PC-9 (cell line): Measurements from ENCODE around the gene FILIP1. TPM values are rescaled to one million over a fixed set of nuclear protein-coding genes. Genes with fewer than 3 reads are reported as not detected.

Experiments used
- BruUV-seq: library from RNA; stranded (reverse); fragments of 400-500 nt; replicated peaks from 2 replicates; lab custom pipeline; 2021; lab: Mats Ljungman, UMichigan
- CTCF ChIA-PET: fragments of 300-600 bp; sonication (Branson Sonifier 250); formaldehyde crosslinking; loops from one replicate; lab custom pipeline; 2022; ENCODE audit warnings: antibody characterized with exemption; lab: Charles Lee
- POLR2A ChIA-PET: fragments of 300-600 bp; sonication (Branson Sonifier 250); formaldehyde crosslinking; loops from one replicate; lab custom pipeline; 2022; ENCODE audit warnings: antibody characterized with exemption; ENCODE audit not compliant: unreplicated experiment; lab: Charles Lee
- DNase-seq, 2 experiments: peaks; one replicate each; pipeline versions ENCODE4 v3.0.0 to v3.0.0-alpha.2; 2015 to 2022; ENCODE audit warnings: mixed read lengths in 1 of 2
- H2AFZ ChIP-seq: fragments of 200-600 bp; sonication (generic); 2 replicates; pipeline ENCODE4 v1.8.1; 2017; ENCODE audit warnings: antibody characterized with exemption
- H3F3A ChIP-seq: fragments of 200-600 bp; sonication (generic); 2 replicates; pipeline ENCODE4 v1.8.1; 2017; ENCODE audit warnings: antibody characterized with exemption, mild to moderate bottlenecking, low read depth; ENCODE audit not compliant: insufficient read depth
- H3K27ac ChIP-seq: fragments of 200-600 bp; sonication (generic); 2 replicates; pipeline ENCODE4 v1.6.1; 2016; ENCODE audit warnings: mixed run types
- H3K27me3 ChIP-seq: fragments of 200-600 bp; sonication (generic); 2 replicates; pipeline ENCODE4 v1.6.1; 2016; ENCODE audit warnings: low read depth, mixed run types; ENCODE audit not compliant: insufficient read depth
- H3K36me3 ChIP-seq: fragments of 200-600 bp; sonication (generic); 2 replicates; pipeline ENCODE4 v1.6.1; 2016; ENCODE audit warnings: low read depth, mixed run types
- H3K4me1 ChIP-seq: fragments of 200-600 bp; sonication (generic); replicated peaks from 2 replicates; pipeline ENCODE4 v1.6.1; 2016; ENCODE audit warnings: mixed run types; ENCODE audit not compliant: insufficient read depth
- H3K4me2 ChIP-seq: fragments of 200-600 bp; sonication (generic); 2 replicates; pipeline ENCODE4 v1.6.1; 2017; ENCODE audit warnings: mixed run types
- H3K4me3 ChIP-seq: fragments of 200-600 bp; sonication (generic); 2 replicates; pipeline ENCODE4 v1.6.1; 2016; ENCODE audit warnings: mixed run types
- H3K79me2 ChIP-seq: fragments of 200-600 bp; sonication (generic); 2 replicates; pipeline ENCODE4 v1.6.1; 2017; ENCODE audit warnings: low read depth, mixed run types
- H3K9me2 ChIP-seq: fragments of 200-600 bp; sonication (generic); 2 replicates; pipeline ENCODE4 v1.8.1; 2017; ENCODE audit warnings: mild to moderate bottlenecking; ENCODE audit not compliant: insufficient read depth
- H3K9me3 ChIP-seq: fragments of 200-600 bp; sonication (generic); 2 replicates; pipeline ENCODE4 v1.8.1; 2016; ENCODE audit warnings: low read depth; ENCODE audit not compliant: insufficient read depth
- H4K20me1 ChIP-seq: fragments of 200-600 bp; sonication (generic); 2 replicates; pipeline ENCODE4 v1.8.1; 2017; ENCODE audit not compliant: insufficient read depth
- CTCF ChIP-seq: fragments of 200-600 bp; sonication (generic); conservative IDR thresholded peaks from 2 replicates; pipeline ENCODE4 v1.6.1; 2017; ENCODE audit warnings: mixed run types, antibody characterized with exemption, mild to moderate bottlenecking, moderate library complexity
- EZH2 ChIP-seq: fragments of 200-600 bp; sonication (generic); IDR thresholded peaks from 2 replicates; pipeline ENCODE4 v1.8.0; 2017; ENCODE audit warnings: antibody characterized with exemption, low read depth
- intact Hi-C: fragments of 100-400 bp; cut with micrococcal nuclease; formaldehyde crosslinking; loops from one replicate; pipeline ENCODE4 v1.10.0; 2022; ENCODE audit not compliant: unreplicated experiment
- total RNA-seq: library from RNA; stranded (reverse); gene quantifications from 2 replicates; pipeline ENCODE4 v1.2.3, GENCODE V29; 2021

FILIP1 gene
- total RNA-seq, 1 experiment from 2014 or later, result 0.15 TPM

- H3F3A ChIP-seq, result no peaks in the 10 kb centered on the region
- no peak overlapping the region for H2AFZ ChIP-seq
- POLR2A ChIA-PET, result no interaction called here
- H3K4me2 ChIP-seq, result no peak overlapping the region
- TF ChIP-seq CTCF, result no peak
- no peak for TF ChIP-seq EZH2
- H4K20me1 ChIP-seq, result no peaks in the 10 kb centered on the region
- intact Hi-C loops, result no loop called here
- no peak overlapping the region for H3K4me3 ChIP-seq
- H3K9me3 ChIP-seq, result no peaks in the 10 kb centered on the region
- no peaks in the 10 kb centered on the region for H3K4me1 ChIP-seq
- no peak overlapping the region for H3K27ac ChIP-seq
- H3K9me2 ChIP-seq, result no peaks in the 10 kb centered on the region; the same call in 1 of the 2 replicates
- BruUV-seq, result no TSS peak
- H3K27me3 ChIP-seq, result no peaks in the 10 kb centered on the region
- CTCF ChIA-PET, result no interaction called here
- no peak for DNase-seq
- no peaks in the 10 kb centered on the region for H3K36me3 ChIP-seq
- no peaks in the 10 kb centered on the region for H3K79me2 ChIP-seq
Measured at GRCh38 chr6:75427329-75427728, 66.3 kb downstream of the FILIP1 start.

GRCh38 chr6:75424618-75425548, 68.7 kb downstream of the FILIP1 start:
- no peaks in the 10 kb centered on the region for H3K4me1 ChIP-seq
- BruUV-seq, result no TSS peak
- TF ChIP-seq CTCF (no peak), EZH2 (no peak)
- no peak overlapping the region for H2AFZ ChIP-seq
- no peak overlapping the region for H3K4me3 ChIP-seq
- H3K27me3 ChIP-seq, result no peaks in the 10 kb centered on the region
- H3K79me2 ChIP-seq, result no peaks in the 10 kb centered on the region
- CTCF ChIA-PET, result no interaction called here
- no peaks in the 10 kb centered on the region; the same call in 1 of the 2 replicates for H3K9me2 ChIP-seq
- H3K36me3 ChIP-seq, result no peaks in the 10 kb centered on the region
- H3K27ac ChIP-seq, result no peak overlapping the region
- no peaks in the 10 kb centered on the region for H3F3A ChIP-seq
- H4K20me1 ChIP-seq, result no peaks in the 10 kb centered on the region
- POLR2A ChIA-PET, result no interaction called here
- peak in 1 of 2 experiments; percentile 8 for DNase-seq
- intact Hi-C loops, result no loop called here
- no peaks in the 10 kb centered on the region for H3K9me3 ChIP-seq
- H3K4me2 ChIP-seq, result no peak overlapping the region

- no peaks in the 10 kb centered on the region for H3K9me3 ChIP-seq
- CTCF ChIA-PET, result no interaction called here
- no peaks in the 10 kb centered on the region for H3F3A ChIP-seq
- H3K4me2 ChIP-seq, result no peak overlapping the region
- no peak for TF ChIP-seq EZH2
- no peak for TF ChIP-seq CTCF
- H3K27ac ChIP-seq, result no peak overlapping the region
- no TSS peak for BruUV-seq
- no peak overlapping the region for H3K4me3 ChIP-seq
- no peak overlapping the region for H2AFZ ChIP-seq
- no peaks in the 10 kb centered on the region; the same call in 1 of the 2 replicates for H3K9me2 ChIP-seq
- no peaks in the 10 kb centered on the region for H3K79me2 ChIP-seq
- H4K20me1 ChIP-seq, result no peaks in the 10 kb centered on the region
- POLR2A ChIA-PET, result no interaction called here
- intact Hi-C loops, result no loop called here
- no peaks in the 10 kb centered on the region for H3K27me3 ChIP-seq
- H3K36me3 ChIP-seq, result no peaks in the 10 kb centered on the region
- no peak for DNase-seq
- 0 out of 2 replicates have a peak, but pooled peaks cover 4% of the 10 kb centered on the region for H3K4me1 ChIP-seq
Measured at GRCh38 chr6:75423386-75423785, 70.2 kb downstream of the FILIP1 start.
